HepG2 (cell line): Measurements from ENCODE around the gene GFER. TPM values are rescaled to one million over a fixed set of nuclear protein-coding genes. Genes with fewer than 3 reads are reported as not detected.

Experiments
- AGO1 ChIP-seq: fragments of 200-400 bp; formaldehyde crosslinking; IDR thresholded peaks from 2 replicates; pipeline ENCODE4 v1.6.1; 2017; ENCODE audit warnings: mild to moderate bottlenecking, low read depth, low read length, moderate library complexity; ENCODE audit not compliant: poor library complexity, severe bottlenecking
- GATAD2A ChIP-seq: IDR thresholded peaks from 2 replicates; pipeline ENCODE4 v1.6.1; 2016
- PHF21A ChIP-seq: sonication (generic); formaldehyde crosslinking; IDR thresholded peaks from 2 replicates; pipeline ENCODE4 v1.5.0; 2020; ENCODE audit warnings: mild to moderate bottlenecking, missing genetic modification reagents
- SATB2 ChIP-seq: sonication (generic); formaldehyde crosslinking; IDR thresholded peaks from 2 replicates; pipeline ENCODE4 v1.5.0; 2020; ENCODE audit warnings: missing genetic modification reagents
- TEAD2 ChIP-seq: sonication (generic); formaldehyde crosslinking; IDR thresholded peaks from 2 replicates; pipeline ENCODE4 v1.9.0; 2021; ENCODE audit warnings: missing genetic modification reagents
- THAP11 ChIP-seq: IDR thresholded peaks from 2 replicates; pipeline ENCODE4 v1.6.1; 2016; ENCODE audit warnings: missing biosample characterization, missing genetic modification reagents
- YEATS4 ChIP-seq: sonication (generic); formaldehyde crosslinking; IDR thresholded peaks from 2 replicates; pipeline ENCODE4 v1.4.0; 2020; ENCODE audit warnings: missing genetic modification reagents, borderline replicate concordance
- ZBTB38 ChIP-seq: sonication (generic); formaldehyde crosslinking; IDR thresholded peaks from 2 replicates; pipeline ENCODE4 v1.5.1; 2020; ENCODE audit warnings: mild to moderate bottlenecking, missing genetic modification reagents
- ZNF263 ChIP-seq: sonication (generic); formaldehyde crosslinking; IDR thresholded peaks from 2 replicates; pipeline ENCODE4 v1.4.0; 2020; ENCODE audit warnings: missing genetic modification reagents
- ZNF616 ChIP-seq: sonication (generic); formaldehyde crosslinking; IDR thresholded peaks from 2 replicates; pipeline ENCODE4 v1.5.0; 2020; ENCODE audit warnings: low read depth, mild to moderate bottlenecking, missing genetic modification reagents
- ZNF646 ChIP-seq: sonication (generic); formaldehyde crosslinking; IDR thresholded peaks from 2 replicates; pipeline ENCODE4 v1.9.0; 2021; ENCODE audit warnings: mild to moderate bottlenecking, missing genetic modification reagents
- ZNF687 ChIP-seq: sonication (generic); formaldehyde crosslinking; IDR thresholded peaks from 2 replicates; pipeline ENCODE4 v1.5.1; 2020; ENCODE audit warnings: mild to moderate bottlenecking, missing genetic modification reagents, moderate library complexity
- polyA plus RNA-seq, 8 experiments: library from polyadenylated mRNA; depleted of rRNA in 3 of 8; stranded (reverse) in 7 of 8; unstranded in 1 of 8; fragments of >200 nt; fragmentation: Illumina TruSeq in 4 of 8; extraction: Trizol in 4 of 8; gene quantifications; 2 replicates each; pipeline versions ENCODE4 v1.2.1 to v1.2.3, GENCODE V29; 2011 to 2016; ENCODE audit warnings: low read depth in 4 of 8, missing spikeins in 1 of 8, mixed read lengths in 1 of 8; ENCODE audit not compliant: insufficient read depth in 1 of 8
- total RNA-seq, 5 experiments: library from RNA; depleted of rRNA; stranded (reverse); fragments of >200 nt; fragmentation: Illumina TruSeq; extraction: Trizol; gene quantifications; 2 replicates each; pipeline ENCODE4 v1.2.3, GENCODE V29; 2016; ENCODE audit warnings: low read depth in 1 of 5
- TF ChIP-seq, protein P1 (sequence below): sonication (generic); formaldehyde crosslinking; IDR thresholded peaks from 2 replicates; pipeline ENCODE4 v1.5.1; 2020; ENCODE audit warnings: missing genetic modification reagents, mild to moderate bottlenecking, borderline replicate concordance
- TF ChIP-seq, protein P2 (sequence below): sonication (generic); formaldehyde crosslinking; IDR thresholded peaks from 2 replicates; pipeline ENCODE4 v1.8.0; 2022; ENCODE audit warnings: missing genetic modification reagents, low read depth, mild to moderate bottlenecking, borderline replicate concordance

Gene GFER
- total and polyA plus RNA-seq, 2 of the 13 experiments (the other 11 are each of a cell fraction or from before 2014, with no cell fraction given), result 28.6 to 71.7 TPM

DNA sequence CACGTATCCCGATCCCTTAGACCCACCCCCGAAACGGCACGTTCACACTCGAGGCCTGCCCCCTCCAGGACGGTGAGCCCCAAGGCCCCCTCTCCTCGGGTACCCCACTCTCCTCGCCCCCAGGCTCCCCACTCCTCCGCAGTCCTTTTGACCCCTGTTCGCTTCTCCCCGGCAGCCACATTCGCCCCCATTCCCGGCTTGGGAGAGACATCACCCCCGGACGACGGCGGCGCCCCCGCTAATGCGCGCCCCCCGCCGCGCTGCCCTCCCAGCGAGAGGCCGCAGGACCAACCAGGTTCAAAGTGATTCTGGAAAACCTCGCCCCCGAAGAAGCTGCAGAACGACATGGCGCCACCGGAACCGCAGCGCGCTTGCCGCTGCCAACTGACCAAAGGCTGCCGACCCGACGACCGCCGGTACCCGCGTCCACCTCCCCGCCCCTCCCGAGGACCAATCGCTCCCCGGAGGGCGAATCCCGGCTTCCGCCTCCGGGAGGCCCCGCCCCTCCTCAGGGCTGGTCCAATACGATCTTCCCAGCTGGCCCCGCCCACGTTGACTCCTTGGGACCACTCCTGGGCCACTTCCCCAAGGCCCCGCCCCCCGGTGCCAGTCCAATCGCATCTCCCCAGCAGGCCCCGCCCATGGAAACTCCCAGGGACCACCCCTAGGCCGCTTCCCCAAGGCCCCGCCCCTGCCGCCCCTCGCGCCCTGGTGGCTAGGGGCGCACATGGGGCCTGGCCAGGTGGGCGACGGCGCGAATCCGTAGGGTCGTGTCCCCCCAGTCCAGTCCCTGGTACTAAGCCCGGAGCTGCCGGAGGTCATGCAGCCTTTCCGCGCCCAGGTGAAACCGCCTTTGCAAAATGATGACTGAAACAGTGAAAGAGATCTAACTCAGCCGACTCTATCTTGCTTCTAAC lies 40.9 kb upstream of the GFER start, which contains the start of gene MSRB1 (continued):
- TF ChIP-seq PHF21A (CRISPR knock-in tag) (0 out of 2 replicates have a peak, but pooled peaks have one; percentile 33), SATB2 (peak; percentile 26; the same call in 1 of the 2 replicates), ZBTB38 (CRISPR knock-in tag) (peak; percentile 88), YEATS4 (CRISPR knock-in tag) (peak; percentile 75; the same call in 1 of the 2 replicates), ZNF687 (peak; percentile 95), ZNF263 (CRISPR knock-in tag) (peak; percentile 22), THAP11 (CRISPR knock-in tag) (peak; percentile 72), GATAD2A (peak; percentile 18; the same call in 1 of the 2 replicates), ZNF616 (no peak), AGO1 (no peak), TEAD2 (CRISPR knock-in tag) (no peak), ZNF646 (no peak; the same call in 1 of the 2 replicates)
- TF ChIP-seq, protein P1, sequence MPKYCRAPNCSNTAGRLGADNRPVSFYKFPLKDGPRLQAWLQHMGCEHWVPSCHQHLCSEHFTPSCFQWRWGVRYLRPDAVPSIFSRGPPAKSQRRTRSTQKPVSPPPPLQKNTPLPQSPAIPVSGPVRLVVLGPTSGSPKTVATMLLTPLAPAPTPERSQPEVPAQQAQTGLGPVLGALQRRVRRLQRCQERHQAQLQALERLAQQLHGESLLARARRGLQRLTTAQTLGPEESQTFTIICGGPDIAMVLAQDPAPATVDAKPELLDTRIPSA, result no peak
- TF ChIP-seq, protein P2, sequence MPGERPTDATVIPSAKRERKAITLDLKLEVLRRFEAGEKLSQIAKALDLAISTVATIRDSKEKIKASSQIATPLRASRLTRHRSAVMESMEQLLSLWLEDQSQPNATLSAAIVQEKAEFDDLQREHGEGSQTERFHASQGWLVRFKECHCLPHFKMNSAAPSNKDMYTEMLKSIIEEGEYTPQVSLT (CRISPR knock-in tag), result no peak
